ENCODE measurements around the gene MAD1L1. TPM values are rescaled to one million over a fixed set of nuclear protein-coding genes. Genes with fewer than 3 reads are reported as not detected.
"Not testable (repeated sequence)": the region's sequence is repeated elsewhere in the genome, so short reads cannot be mapped to it uniquely, and the experiment has no call there.

MAD1L1 gene
- total RNA-seq, 1 donor from 2014 or later = 56.2 TPM

- H3K27ac Mint-ChIP-seq; DNase-seq (ENCODE audit: low spot score); H3K9me3 Mint-ChIP-seq; intact Hi-C loops (cut with micrococcal nuclease); H3K4me3 Mint-ChIP-seq; H3K36me3 Mint-ChIP-seq (ENCODE audit: low read depth); H3K4me1 Mint-ChIP-seq (ENCODE audit: low read depth); H3K27me3 Mint-ChIP-seq (ENCODE audit: insufficient read depth): not testable (repeated sequence)
Measured at GRCh38 chr7:1838544-1838872, 394.2 kb downstream of the MAD1L1 start.

GRCh38 chr7:1837696-1838543 lies 394.8 kb downstream of the MAD1L1 start:
- H3K4me1 Mint-ChIP-seq (ENCODE audit: low read depth); DNase-seq (ENCODE audit: low spot score); H3K9me3 Mint-ChIP-seq; H3K36me3 Mint-ChIP-seq (ENCODE audit: low read depth); intact Hi-C loops (cut with micrococcal nuclease); H3K4me3 Mint-ChIP-seq; H3K27me3 Mint-ChIP-seq (ENCODE audit: insufficient read depth); H3K27ac Mint-ChIP-seq: not testable (repeated sequence)

GRCh38 chr7:1831933-1832535 lies 400.7 kb downstream of the MAD1L1 start:
- DNase-seq (ENCODE audit: low spot score); intact Hi-C loops (cut with micrococcal nuclease); H3K4me1 Mint-ChIP-seq (ENCODE audit: low read depth); H3K27ac Mint-ChIP-seq; H3K27me3 Mint-ChIP-seq (ENCODE audit: insufficient read depth); H3K4me3 Mint-ChIP-seq: not testable (repeated sequence)
- Mint-ChIP-seq H3K36me3 (ENCODE audit: low read depth) (peaks cover 10% of the 10 kb centered on the region), H3K9me3 (peaks cover 29% of the 10 kb centered on the region)

GRCh38 chr7:1831471-1831870 lies 401.3 kb downstream of the MAD1L1 start:
- H3K27ac Mint-ChIP-seq; H3K4me1 Mint-ChIP-seq (ENCODE audit: low read depth); H3K27me3 Mint-ChIP-seq (ENCODE audit: insufficient read depth); intact Hi-C loops (cut with micrococcal nuclease); DNase-seq (ENCODE audit: low spot score); H3K4me3 Mint-ChIP-seq: not testable (repeated sequence)
- peaks cover 10% of the 10 kb centered on the region for H3K36me3 Mint-ChIP-seq (ENCODE audit: low read depth)
- peaks cover 29% of the 10 kb centered on the region for H3K9me3 Mint-ChIP-seq

GRCh38 chr7:1829668-1830067 lies 403.1 kb downstream of the MAD1L1 start:
- H3K27me3 Mint-ChIP-seq (ENCODE audit: insufficient read depth); H3K27ac Mint-ChIP-seq; DNase-seq (ENCODE audit: low spot score); intact Hi-C loops (cut with micrococcal nuclease); H3K4me1 Mint-ChIP-seq (ENCODE audit: low read depth); H3K4me3 Mint-ChIP-seq: not testable (repeated sequence)
- peaks cover 26% of the 10 kb centered on the region for H3K9me3 Mint-ChIP-seq
- peaks cover 10% of the 10 kb centered on the region for H3K36me3 Mint-ChIP-seq (ENCODE audit: low read depth)

GRCh38 chr7:1829111-1829510 lies 403.6 kb downstream of the MAD1L1 start:
- Mint-ChIP-seq H3K27me3 (ENCODE audit: insufficient read depth) (no peaks in the 10 kb centered on the region), H3K4me1 (ENCODE audit: low read depth) (no peaks in the 10 kb centered on the region), H3K4me3 (no peak overlapping the region), H3K27ac (no peak overlapping the region), H3K9me3 (peaks cover 23% of the 10 kb centered on the region), H3K36me3 (ENCODE audit: low read depth) (peaks cover 9% of the 10 kb centered on the region)
- intact Hi-C loops (cut with micrococcal nuclease) = no loop called here
- DNase-seq (ENCODE audit: low spot score) = no peak

GRCh38 chr7:1828170-1828569 lies 404.6 kb downstream of the MAD1L1 start:
- peaks cover 20% of the 10 kb centered on the region for H3K9me3 Mint-ChIP-seq
- H3K27ac Mint-ChIP-seq; DNase-seq (ENCODE audit: low spot score); H3K4me1 Mint-ChIP-seq (ENCODE audit: low read depth); intact Hi-C loops (cut with micrococcal nuclease); H3K36me3 Mint-ChIP-seq (ENCODE audit: low read depth); H3K4me3 Mint-ChIP-seq; H3K27me3 Mint-ChIP-seq (ENCODE audit: insufficient read depth): not testable (repeated sequence)

- intact Hi-C loops (cut with micrococcal nuclease); H3K4me1 Mint-ChIP-seq (ENCODE audit: low read depth); H3K27ac Mint-ChIP-seq; H3K36me3 Mint-ChIP-seq (ENCODE audit: low read depth); H3K4me3 Mint-ChIP-seq; H3K27me3 Mint-ChIP-seq (ENCODE audit: insufficient read depth); DNase-seq (ENCODE audit: low spot score): not testable (repeated sequence)
- peaks cover 20% of the 10 kb centered on the region for H3K9me3 Mint-ChIP-seq
Measured at GRCh38 chr7:1827521-1827981, 405.2 kb downstream of the MAD1L1 start.

- H3K27me3 Mint-ChIP-seq (ENCODE audit: insufficient read depth); H3K36me3 Mint-ChIP-seq (ENCODE audit: low read depth); H3K27ac Mint-ChIP-seq; H3K4me1 Mint-ChIP-seq (ENCODE audit: low read depth); intact Hi-C loops (cut with micrococcal nuclease); H3K4me3 Mint-ChIP-seq; DNase-seq (ENCODE audit: low spot score): not testable (repeated sequence)
- H3K9me3 Mint-ChIP-seq = peaks cover 20% of the 10 kb centered on the region
Measured at GRCh38 chr7:1826931-1827330, 405.8 kb downstream of the MAD1L1 start.

GRCh38 chr7:1825897-1826741 lies 406.6 kb downstream of the MAD1L1 start:
- H3K4me1 Mint-ChIP-seq (ENCODE audit: low read depth) = no peaks in the 10 kb centered on the region
- H3K4me3 Mint-ChIP-seq = no peak overlapping the region
- peaks cover 16% of the 10 kb centered on the region for H3K9me3 Mint-ChIP-seq
- no peak overlapping the region for H3K27ac Mint-ChIP-seq
- H3K36me3 Mint-ChIP-seq (ENCODE audit: low read depth) = peaks cover 8% of the 10 kb centered on the region
- H3K27me3 Mint-ChIP-seq (ENCODE audit: insufficient read depth) = no peaks in the 10 kb centered on the region
- no peak for DNase-seq (ENCODE audit: low spot score)
- intact Hi-C loops (cut with micrococcal nuclease) = no loop called here

GRCh38 chr7:1825647-1825896 lies 407.2 kb downstream of the MAD1L1 start:
- H3K36me3 Mint-ChIP-seq (ENCODE audit: low read depth); H3K4me1 Mint-ChIP-seq (ENCODE audit: low read depth); H3K27ac Mint-ChIP-seq; H3K4me3 Mint-ChIP-seq; DNase-seq (ENCODE audit: low spot score); intact Hi-C loops (cut with micrococcal nuclease); H3K27me3 Mint-ChIP-seq (ENCODE audit: insufficient read depth): not testable (repeated sequence)
- peaks cover 15% of the 10 kb centered on the region for H3K9me3 Mint-ChIP-seq

- intact Hi-C loops (cut with micrococcal nuclease); H3K27me3 Mint-ChIP-seq (ENCODE audit: insufficient read depth); H3K4me3 Mint-ChIP-seq; H3K4me1 Mint-ChIP-seq (ENCODE audit: low read depth); DNase-seq (ENCODE audit: low spot score); H3K36me3 Mint-ChIP-seq (ENCODE audit: low read depth); H3K27ac Mint-ChIP-seq: not testable (repeated sequence)
- peaks cover 12% of the 10 kb centered on the region for H3K9me3 Mint-ChIP-seq
Measured at GRCh38 chr7:1824882-1825646, 407.7 kb downstream of the MAD1L1 start.
